Activated CD4-positive, alpha-beta T cell treated with anti-CD3 and anti-CD28 coated beads, Interleukin-2, amount 50 U/mL, for 24 hours (primary cell): ENCODE measurements around the gene PIP5K1C.
"Not testable (repeated sequence)": the region's sequence is repeated elsewhere in the genome, so short reads cannot be mapped to it uniquely, and the experiment has no call there.

Source experiments
- DNase-seq, 2 donors: peaks; one replicate each; pipeline ENCODE4 v3.0.0-alpha.2; 2020; ENCODE audit warnings: low read depth in 1 of 2, low spot score in 1 of 2

Gene PIP5K1C

DNA sequence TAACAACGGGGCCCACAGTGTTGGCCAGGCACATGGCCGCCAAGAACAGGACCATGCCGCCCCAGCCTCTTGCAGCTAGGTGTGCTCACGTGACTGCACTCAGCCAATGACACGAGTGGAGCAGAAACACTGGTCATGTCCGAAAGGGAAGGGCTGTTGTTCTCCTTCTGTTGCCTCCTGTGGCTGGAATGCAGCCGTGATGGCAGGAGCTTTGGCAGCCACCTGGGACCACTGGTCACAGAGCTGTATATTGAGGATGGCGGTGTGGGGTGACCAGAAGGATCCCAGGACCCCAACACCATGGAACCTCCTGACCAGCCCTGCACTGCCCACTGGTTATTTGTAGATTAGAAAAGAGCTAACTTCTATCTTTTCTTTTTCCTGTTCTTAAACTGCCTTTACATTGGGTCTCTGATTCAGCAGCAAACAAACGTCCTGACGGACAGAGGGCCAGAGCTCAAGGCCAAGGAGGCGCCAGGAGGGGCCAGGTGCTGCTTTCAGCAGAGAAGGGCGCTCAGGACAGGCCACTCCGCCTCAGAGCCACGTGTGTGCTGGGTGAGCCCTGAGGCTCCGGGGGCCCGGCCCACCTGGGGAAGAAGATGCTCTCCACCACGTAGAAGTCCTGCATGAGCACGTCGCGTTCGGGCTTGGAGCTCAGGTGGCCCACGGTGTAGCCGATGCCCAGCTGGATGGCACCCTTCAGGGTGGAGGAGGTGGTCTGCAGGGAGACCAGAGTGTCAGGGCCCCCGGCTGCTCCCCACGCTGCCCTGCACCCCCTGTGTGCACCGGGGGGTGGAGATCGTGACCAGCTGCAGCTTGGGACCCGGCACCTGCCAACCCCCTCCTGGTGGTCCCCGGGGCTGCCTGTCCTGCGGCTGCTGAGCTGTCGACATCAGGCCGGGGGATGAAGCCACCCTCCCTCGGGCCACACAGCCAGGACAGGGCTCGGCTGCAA is 38.7 kb downstream of the PIP5K1C start:
- DNase-seq: no peak

- DNase-seq: no peak
Observed at GRCh38 chr19:3660493-3661219, 39.6 kb downstream of the PIP5K1C start.

DNA sequence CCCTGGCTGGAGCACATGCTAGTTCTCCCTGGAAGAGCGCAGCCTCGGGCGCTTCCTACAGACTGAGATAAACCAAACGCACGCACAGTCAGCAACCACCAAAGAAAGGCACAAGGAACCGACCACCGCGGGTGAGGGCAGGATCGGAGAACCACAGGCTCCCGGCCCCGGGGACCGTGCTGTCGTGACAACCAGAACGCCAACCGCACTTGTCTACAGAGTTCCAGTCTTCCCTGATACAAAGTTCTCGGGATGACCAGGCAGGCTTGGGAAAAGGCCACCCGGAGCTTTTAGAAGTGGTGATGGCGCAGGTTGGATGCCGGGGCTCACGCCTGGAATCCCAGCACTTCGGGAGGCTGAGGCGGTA is 40.5 kb downstream of the PIP5K1C start:
- no peak for DNase-seq

DNA sequence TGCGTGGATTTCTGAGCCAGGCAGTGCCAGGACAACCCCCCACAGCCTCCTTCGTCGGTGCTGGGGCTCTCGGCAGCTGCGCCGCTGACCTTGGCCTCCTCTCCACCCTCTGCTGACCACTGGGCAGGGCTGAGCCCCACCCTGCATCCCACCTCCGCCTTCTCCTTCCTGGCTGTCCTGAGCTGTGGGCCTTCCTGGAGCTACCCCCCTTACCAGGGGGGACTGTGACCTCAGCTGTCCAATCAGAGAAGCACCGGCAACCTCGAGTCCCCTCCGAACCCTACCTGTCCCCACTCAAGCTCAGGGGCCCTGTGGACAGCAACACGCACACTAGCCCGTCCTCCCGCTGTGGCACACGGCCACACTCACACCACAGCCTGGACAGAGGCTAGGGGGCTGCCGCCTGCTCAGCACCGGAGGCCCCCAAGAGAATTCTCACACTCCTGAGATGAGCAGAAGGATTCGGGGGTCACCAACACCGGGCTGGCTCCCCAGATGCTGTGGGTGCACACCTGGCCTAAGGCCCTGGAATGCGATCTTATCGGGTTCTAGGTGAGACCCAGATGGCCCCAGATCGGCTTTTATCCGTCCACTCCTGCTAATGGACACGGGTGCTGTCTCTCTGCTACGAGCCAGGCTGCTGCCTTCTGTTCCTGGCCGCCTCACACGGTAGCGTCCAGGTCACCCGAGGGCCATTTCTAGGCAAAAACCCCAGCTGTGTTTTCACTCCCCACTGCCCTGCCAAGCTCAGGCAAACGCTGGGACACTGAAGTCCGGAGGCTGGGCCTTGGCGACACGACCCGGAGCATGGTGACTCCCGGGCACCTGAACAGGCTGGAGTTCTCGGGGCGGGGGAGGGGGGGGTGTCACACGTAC is 41.2 kb downstream of the PIP5K1C start:
- no peak for DNase-seq

DNA sequence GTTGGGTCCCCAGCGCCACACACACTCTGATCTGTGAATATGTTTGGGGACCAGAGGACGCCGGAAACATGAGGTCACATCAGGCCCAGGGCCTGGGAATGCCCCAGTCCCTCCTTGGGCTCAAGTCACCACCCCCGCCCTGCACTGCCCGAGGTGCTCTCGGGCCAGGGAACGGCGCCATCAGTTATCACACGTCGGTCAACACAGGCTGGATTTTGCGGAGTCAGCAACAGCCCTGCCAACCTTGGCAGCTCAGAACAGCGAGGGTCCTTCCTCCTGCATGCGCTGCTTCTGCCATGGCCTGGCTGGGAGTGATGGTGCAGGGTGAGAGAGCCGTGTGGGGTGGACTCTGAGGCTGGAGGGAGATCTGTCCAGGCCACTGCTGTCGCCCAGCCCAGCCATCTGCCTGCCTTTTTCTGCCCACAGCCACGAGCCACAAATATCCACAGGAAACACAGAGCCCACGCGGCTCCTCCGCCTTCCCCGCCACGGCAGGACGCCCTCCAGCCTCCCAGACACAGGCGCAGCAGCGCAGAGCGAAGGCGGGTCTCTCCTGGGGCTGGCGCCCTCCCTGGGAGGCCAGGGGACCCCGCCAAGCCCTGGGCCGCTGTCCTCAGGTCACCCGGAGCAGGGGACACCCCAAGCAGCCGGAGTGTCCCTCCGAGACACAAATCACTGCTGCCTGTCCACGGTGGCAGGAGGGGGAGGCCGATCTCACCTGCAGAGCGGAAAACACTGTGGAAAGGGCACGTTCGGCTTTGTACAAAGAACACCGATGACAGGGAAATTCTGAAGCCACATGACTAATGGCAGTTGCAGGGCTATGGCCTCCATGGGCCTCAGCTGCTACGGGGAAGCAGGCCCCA is 42.0 kb downstream of the PIP5K1C start:
- no peak for DNase-seq

GRCh38 chr19:3657395-3657769 is 42.9 kb downstream of the PIP5K1C start:
- DNase-seq: no peak

DNA sequence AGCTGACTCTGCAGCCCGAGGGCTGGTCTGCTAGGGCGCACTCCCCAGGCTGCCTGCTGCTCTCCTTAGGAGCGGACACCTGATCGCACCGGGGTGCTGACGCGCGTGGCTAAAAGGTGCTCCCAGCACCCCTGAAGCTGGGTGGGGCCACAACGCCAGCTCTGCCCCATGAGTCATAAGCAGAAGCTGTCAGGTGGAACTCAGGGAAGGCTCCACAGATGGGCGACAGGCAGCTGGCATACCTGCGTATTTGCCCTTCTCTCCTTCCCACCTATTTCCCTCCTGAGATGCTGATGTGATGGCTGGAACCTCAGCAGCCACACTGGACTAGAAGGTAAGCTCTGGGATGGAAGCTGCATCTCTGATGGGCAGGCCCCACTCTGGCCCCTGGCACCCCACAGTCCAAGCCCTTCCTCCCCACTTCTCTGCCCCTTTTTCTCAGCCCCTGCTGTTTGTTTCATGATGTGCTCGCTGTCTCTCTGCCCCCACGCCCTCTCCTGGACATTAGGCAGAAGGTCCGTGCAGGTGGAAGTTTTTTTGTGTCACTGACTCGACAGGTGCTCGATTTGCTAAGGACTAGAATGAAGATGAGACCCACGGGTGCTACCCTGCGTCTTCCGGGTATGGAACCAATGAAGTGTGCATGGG is 43.4 kb downstream of the PIP5K1C start:
- no peak for DNase-seq

GRCh38 chr19:3656073-3656746 is 44.1 kb downstream of the PIP5K1C start:
- no peak for DNase-seq

DNA sequence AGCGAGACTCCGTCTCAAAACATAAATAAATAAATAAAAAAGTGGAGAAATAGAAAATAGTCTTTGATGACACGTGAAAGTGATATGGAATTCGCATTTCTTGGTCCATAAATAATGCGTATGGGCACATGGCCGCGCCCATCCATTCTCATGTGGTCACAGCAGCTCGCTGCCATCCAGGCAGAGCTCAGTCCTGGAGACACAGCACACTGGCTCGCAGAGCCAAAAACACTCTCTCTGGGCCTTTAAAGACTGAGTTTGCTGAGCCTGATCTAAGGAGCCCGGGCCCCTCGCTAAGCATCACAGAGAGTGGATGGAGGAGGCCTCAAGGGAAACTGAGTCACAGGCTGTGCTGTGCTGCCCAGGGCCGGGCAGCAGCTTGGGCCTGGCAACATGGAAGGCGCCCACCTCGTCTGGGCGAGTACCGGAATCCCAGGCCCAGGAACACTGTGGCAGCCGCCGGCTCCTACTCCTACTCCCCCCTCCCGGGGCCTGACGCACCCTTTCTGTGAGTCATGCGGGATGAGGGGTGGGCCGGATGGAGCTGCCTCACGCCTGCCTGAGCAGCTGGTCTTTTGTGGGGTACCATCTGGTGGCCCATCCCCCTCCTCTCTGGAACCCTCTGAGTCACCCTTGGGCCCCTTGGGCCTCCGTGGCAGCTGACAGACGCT is 44.7 kb downstream of the PIP5K1C start:
- DNase-seq: no peak

DNA sequence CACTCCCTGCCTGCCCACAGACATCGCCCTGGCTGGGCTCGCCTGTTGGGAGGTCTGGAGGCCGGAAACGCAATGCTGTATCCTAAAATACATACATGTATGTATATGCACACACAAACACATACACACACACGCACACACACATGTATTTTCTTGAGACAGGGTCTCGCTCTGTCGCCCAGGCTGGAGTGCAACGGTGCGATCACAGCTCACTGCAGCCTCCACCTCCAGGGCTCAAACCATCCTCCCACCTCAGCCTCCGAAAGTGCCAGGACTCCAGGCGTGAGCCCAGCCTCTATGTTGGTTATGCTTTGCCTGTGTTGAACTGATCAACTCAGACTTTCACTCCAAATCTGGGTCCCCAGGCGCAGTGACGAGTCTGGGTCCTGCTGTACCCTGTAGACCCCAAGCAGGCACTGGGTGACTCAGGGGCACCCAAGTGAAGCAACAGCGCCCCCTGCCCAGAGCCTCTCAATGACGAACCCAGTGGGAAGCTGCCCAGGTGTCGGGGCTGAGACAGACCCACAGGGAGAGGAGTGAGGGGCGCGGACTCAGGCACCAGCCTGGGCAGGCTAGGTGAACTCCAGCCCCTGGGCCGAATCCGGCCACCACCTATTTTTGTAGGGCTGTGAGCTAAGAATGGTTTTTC is 46.3 kb downstream of the PIP5K1C start:
- DNase-seq: no peak

DNA sequence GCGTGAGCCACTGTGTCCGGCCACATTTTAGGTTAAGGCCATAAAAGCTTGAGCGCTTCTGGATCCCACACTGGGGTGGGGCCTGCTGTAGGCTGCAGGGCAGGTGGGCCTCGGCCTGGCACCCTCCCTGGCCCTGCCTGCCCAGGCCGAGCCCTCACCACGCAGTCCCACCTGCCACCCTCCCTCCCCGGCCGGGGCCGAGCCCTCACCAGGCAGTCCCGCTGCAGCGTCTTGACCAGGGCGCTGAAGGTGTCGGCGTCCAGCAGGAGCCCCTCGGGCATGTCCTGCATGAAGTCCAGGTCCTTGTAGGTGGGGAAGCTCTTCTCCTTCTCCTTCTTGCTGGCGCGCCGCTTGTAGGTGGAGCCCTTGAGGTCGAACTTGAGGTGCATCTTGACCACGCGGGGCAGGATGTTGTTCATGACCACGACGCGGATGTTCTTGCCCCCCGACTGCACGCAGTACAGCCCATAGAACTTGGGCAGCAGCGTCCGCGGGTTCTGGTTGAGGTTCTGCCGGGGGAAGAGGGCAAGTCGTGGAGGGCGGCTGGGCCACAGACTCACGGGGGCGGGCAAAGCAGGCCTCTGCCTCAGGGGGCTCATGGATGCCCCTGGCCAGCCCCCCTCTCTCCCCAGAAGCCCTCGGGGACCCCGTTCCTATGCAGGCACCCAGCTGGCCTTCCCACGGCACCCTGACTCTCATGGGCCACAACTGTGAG is 47.0 kb downstream of the PIP5K1C start:
- DNase-seq: no peak

GRCh38 chr19:3652422-3652821 is 47.8 kb downstream of the PIP5K1C start:
- no peak for DNase-seq

DNA sequence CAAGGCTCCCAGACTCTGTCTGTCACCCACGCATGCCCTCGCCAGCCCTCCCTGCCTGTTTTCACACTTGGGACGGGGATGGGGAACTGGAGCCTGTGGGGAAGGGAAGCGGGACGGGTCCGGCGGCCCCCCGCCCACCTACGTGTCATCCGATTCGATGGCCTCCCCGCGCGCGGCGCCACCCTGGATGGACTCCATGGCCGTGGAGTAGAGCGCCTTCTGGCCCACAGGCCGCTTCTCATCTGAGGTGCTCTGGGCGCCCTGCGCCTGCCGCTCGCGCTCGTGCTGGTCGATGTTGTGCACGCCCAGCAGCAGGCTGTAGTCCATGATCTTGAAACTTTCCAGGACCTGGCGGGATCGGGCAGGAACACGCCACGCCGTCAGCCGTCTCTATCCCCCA is 48.6 kb downstream of the PIP5K1C start:
- DNase-seq: no peak

DNA sequence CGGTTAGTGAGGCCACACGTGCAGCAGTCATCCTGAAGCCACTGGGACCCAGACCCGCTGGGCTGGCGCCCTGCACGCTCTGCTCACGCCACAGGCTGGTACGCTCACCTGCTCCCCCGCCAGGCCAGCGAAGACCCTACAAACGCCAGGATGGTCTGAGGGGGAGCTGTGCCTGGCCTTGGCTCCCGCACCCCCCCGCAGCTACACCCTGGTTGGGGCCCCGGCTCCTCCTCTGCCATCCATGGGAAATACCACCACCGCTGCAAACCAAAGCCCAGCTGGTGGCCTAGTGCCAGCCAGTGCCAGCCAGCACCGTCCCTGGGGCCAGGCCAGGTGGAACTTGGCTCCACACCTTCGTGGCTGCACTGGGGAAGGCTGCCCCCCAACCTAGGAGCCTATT is 50.4 kb downstream of the PIP5K1C start:
- DNase-seq: no peak

- no peak for DNase-seq
Observed at GRCh38 chr19:3648037-3648905, 52.0 kb downstream of the PIP5K1C start.

DNA sequence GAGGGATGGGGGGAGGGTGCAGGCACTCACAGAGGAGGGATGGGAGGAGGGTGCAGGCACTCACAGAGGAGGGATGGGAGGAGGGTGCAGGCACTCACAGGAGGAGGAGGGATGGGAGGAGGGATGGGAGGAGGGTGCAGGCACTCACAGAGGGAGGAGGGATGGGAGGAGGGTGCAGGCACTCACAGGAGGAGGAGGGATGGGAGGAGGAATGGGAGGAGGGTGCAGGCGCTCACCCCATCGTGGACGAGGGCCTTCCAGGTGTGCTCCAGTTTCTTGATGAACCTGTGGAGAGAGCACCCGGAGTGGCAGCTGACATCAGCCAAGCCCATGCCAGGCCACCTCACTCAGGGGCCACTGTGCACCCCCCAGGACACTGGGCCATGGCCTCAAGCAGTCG is 53.2 kb downstream of the PIP5K1C start:
- DNase-seq: not testable (repeated sequence)
